NCI-H748 treated with DMSO at 0.1 percent for 48 hours (cell line): ENCODE measurements around the gene PCDHGA1.
"Not testable (repeated sequence)": the region's sequence is repeated elsewhere in the genome, so short reads cannot be mapped to it uniquely, and the experiment has no call there.

Experiments
- DNase-seq: peaks from one replicate; lab custom pipeline; 2025; lab: John Stamatoyannopoulos, UW

Gene PCDHGA1

GRCh38 chr5:141349917-141350619 is 19.8 kb downstream of the PCDHGA1 start, which contains the start of gene PCDHGB1:
TSS of gene PCDHGB1 (plus strand) at chr5:141350099. CDS start at chr5:141350261, 162 bp downstream.
- DNase-seq = peak; percentile 90

- no peak for DNase-seq
Observed at GRCh38 chr5:141351591-141351990, 21.3 kb downstream of the PCDHGA1 start.

DNA sequence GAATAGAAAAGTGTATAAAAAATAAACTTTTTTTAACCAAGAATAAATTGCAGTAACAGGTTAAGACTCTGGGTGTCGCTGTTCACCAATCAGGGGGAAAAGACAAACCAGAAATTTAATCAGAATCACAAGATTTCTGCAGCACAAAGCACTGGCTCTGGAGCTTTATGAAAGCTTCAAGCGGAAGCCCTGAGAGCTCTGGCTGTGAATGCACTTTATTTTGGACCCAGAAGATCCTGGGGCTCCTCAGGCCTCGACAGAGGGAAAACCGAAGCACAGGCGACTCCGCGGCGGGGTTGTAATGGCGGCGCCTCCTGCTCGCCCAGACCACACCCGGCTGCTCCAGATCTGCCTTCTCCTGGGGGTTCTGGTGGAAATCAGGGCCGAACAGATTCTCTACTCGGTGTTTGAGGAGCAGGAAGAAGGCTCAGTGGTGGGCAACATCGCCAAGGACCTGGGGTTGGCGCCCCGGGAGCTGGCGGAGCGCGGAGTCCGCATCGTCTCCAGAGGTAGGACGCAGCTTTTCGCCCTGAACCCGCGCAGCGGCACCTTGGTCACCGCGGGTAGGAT is 24.7 kb downstream of the PCDHGA1 start, which contains the start of gene PCDHGA4:
Gene PCDHGA4 (plus strand): TSS at position 122 of the 570 bp plus-strand sequence. CDS start 87 bp downstream, at position 209.
- DNase-seq = no peak

- no peak for DNase-seq
Observed at GRCh38 chr5:141355641-141356040, 25.3 kb downstream of the PCDHGA1 start.

- DNase-seq = no peak
Observed at GRCh38 chr5:141356133-141356532, 25.8 kb downstream of the PCDHGA1 start.

- DNase-seq = no peak
Observed at GRCh38 chr5:141356950-141357349, 26.6 kb downstream of the PCDHGA1 start.

GRCh38 chr5:141359790-141360426 is 29.6 kb downstream of the PCDHGA1 start, which contains the start of gene PCDHGB2:
TSS of gene PCDHGB2 (plus strand) at chr5:141359994. CDS start at chr5:141360136, 142 bp downstream.
- no peak for DNase-seq

- no peak for DNase-seq
Observed at GRCh38 chr5:141360685-141361084, 30.4 kb downstream of the PCDHGA1 start.

GRCh38 chr5:141362719-141363118 is 32.4 kb downstream of the PCDHGA1 start:
- no peak for DNase-seq

GRCh38 chr5:141363952-141364660 is 33.8 kb downstream of the PCDHGA1 start, which contains the start of gene PCDHGA5:
TSS of gene PCDHGA5 (plus strand) at chr5:141364162. CDS start at chr5:141364331, 169 bp downstream.
- DNase-seq = no peak

DNA sequence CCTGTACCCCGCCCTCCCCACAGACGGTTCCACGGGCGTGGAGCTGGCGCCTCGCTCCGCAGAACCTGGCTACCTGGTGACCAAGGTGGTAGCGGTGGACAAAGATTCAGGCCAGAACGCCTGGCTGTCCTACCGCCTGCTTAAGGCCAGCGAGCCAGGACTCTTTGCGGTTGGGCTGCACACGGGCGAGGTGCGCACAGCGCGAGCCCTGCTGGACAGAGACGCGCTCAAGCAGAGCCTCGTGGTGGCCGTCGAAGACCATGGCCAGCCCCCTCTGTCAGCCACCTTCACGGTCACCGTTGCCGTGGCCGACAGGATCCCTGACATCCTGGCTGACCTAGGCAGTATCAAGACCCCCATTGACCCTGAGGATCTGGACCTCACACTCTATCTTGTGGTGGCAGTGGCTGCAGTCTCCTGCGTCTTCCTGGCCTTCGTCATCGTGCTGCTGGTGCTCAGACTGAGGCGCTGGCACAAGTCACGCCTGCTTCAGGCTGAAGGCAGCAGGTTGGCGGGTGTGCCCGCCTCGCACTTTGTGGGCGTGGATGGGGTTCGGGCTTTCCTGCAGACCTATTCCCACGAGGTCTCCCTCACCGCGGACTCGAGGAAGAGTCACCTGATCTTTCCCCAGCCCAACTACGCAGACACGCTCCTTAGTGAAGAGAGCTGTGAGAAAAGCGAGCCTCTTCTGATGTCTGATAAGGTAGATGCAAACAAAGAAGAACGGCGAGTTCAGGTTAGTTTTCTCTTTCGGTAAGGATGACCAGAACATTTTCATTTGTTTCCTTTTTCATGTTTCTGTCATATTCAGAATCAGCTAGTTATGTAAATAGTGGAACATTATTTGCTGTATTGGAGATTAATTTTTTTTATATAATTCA is 35.9 kb downstream of the PCDHGA1 start:
- DNase-seq = no peak

DNA sequence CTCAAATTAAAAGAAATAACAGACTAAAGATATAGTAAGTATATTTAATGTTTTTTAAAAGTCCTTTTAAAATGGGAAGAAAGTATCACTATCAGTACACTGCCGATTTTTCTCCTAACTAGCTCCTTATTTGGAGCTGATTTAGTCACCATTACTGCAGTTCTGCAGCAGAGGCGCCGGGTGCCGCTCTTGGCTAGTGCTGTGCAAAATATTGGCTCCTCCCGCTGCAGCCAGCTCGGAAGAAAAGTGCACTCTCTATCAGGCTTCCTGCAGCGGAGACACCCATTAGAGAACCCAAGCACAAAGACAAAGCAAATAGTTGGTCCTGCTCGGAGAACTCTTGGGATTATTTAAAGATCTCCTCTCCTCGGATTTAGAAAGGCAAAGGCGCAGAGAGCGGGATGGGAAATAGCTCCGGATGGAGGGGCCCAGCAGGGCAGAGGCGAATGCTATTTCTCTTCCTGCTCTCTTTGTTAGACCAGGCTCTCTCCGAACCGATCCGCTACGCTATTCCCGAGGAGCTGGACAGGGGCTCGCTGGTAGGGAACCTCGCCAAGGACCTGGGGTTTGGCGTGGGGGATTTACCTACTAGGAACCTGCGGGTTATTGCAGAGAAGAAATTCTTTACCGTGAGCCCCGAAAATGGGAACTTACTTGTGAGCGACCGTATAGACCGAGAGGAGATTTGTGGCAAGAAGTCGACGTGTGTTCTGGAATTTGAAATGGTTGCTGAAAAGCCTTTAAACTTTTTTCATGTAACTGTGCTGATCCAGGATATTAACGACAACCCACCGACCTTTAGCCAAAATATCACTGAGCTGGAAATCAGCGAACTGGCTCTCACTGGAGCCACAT is 39.9 kb downstream of the PCDHGA1 start, which contains the start of gene PCDHGB3:
Gene PCDHGB3 (plus strand): TSS at position 249 of the 855 bp plus-strand sequence. CDS start 153 bp downstream, at position 402.
- no peak for DNase-seq

DNA sequence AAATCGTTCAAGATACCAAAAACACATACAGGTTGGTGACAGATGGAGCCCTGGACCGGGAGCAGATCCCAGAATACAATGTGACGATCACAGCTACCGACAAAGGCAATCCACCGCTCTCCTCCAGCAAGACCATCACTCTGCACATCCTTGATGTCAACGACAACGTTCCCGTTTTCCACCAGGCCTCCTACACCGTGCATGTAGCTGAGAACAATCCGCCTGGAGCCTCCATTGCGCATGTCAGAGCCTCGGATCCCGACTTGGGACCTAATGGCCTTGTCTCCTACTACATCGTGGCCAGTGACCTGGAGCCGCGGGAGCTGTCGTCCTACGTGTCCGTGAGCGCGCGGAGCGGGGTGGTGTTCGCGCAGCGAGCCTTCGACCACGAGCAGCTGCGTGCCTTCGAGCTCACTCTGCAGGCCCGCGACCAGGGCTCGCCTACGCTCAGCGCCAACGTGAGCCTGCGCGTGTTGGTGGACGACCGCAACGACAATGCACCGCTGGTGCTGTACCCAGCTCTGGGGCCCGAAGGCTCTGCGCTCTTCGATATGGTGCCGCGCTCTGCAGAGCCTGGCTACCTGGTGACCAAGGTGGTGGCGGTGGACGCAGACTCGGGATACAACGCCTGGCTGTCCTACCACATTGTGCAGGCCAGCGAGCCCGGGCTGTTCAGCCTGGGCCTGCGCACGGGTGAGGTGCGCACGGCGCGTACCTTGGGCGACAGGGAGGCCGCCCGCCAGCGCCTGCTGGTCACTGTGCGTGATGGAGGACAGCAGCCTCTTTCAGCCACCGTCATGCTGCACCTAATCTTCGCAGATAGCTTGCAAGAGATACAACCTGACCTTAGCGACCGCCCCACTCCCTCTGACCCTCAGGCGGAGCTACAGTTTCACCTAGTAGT is 41.5 kb downstream of the PCDHGA1 start:
- no peak for DNase-seq

GRCh38 chr5:141373673-141374317 is 43.5 kb downstream of the PCDHGA1 start, which contains the start of gene PCDHGA6:
TSS of gene PCDHGA6 (plus strand) at chr5:141373891. CDS start at chr5:141374084, 193 bp downstream.
- no peak for DNase-seq

- no peak for DNase-seq
Observed at GRCh38 chr5:141374627-141375026, 44.3 kb downstream of the PCDHGA1 start.

GRCh38 chr5:141375444-141376155 is 45.3 kb downstream of the PCDHGA1 start:
- DNase-seq = not testable (repeated sequence)

DNA sequence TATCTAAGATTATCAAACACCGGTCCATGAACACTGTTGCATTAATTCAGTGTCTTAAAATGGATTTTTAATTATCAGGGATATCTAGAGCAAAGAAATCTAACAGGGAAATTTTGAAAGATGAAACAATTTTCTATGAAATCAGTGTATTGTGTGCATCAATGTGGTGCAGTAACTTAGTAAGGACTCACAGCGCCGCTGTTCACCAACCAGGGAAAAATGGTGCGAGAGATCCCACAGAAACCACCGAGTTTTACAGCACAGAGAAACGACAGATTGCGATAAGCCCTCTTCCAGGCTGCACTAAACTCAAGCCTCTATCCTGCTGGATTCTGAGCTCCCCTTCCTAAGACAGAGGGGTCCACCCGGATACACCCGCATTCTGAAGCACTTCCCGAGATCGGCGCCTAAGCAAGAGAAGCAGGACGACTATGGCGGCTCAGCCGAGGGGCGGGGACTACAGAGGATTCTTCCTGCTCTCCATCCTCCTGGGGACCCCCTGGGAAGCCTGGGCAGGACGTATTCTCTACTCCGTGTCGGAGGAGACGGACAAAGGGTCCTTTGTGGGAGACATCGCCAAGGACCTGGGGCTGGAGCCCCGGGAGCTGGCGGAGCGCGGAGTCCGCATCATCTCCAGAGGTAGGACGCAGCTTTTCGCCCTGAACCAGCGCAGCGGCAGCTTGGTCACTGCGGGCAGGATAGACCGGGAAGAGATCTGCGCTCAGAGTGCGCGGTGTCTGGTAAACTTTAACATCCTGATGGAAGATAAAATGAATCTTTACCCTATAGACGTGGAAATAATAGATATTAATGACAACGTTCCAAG is 52.4 kb downstream of the PCDHGA1 start, which contains the start of gene PCDHGA7:
Gene PCDHGA7 (plus strand): TSS at position 274 of the 826 bp plus-strand sequence. CDS start 158 bp downstream, at position 432.
- DNase-seq = no peak
